Measurements from ENCODE around the gene KIRREL3.

DNA sequence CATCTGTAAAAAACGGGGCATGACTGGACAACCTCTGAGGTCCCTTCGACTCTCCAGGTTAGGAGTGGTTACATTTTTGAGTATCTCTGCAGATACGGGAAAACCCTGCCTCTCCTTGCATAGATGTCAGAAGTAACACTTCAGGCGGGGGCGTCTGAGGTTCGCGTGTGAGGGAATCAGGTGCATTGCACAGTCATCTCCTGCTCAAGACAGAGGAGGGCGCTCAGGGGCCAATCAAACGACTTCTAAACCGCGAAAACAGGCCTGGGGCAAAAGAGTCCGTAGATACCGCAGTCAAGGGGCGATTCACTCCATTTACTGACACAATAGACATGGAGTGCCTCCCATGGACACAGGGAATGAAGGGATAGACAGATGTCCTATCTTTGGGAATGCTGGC is 31.7 kb downstream of the KIRREL3 start:
- TF ChIP-seq, protein P1, sequence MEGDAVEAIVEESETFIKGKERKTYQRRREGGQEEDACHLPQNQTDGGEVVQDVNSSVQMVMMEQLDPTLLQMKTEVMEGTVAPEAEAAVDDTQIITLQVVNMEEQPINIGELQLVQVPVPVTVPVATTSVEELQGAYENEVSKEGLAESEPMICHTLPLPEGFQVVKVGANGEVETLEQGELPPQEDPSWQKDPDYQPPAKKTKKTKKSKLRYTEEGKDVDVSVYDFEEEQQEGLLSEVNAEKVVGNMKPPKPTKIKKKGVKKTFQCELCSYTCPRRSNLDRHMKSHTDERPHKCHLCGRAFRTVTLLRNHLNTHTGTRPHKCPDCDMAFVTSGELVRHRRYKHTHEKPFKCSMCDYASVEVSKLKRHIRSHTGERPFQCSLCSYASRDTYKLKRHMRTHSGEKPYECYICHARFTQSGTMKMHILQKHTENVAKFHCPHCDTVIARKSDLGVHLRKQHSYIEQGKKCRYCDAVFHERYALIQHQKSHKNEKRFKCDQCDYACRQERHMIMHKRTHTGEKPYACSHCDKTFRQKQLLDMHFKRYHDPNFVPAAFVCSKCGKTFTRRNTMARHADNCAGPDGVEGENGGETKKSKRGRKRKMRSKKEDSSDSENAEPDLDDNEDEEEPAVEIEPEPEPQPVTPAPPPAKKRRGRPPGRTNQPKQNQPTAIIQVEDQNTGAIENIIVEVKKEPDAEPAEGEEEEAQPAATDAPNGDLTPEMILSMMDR (IDR thresholded peaks at IDR 0.05; ENCODE audit: extremely low read depth in 1 of 2, insufficient read depth in 1 of 2, low read depth in 1 of 2, low read length in 2 of 2): no peak
- TF ChIP-seq POLR2AphosphoS5 (IDR thresholded peaks at IDR 0.05; ENCODE audit: insufficient read depth, low read depth, low read length) (no peak), POLR2A (IDR thresholded peaks at IDR 0.05; ENCODE audit: low read depth, low read length) (no peak), FOS (IDR thresholded peaks at IDR 0.05; ENCODE audit: borderline replicate concordance, insufficient read depth, low read length) (no peak)

All from endothelial cell of umbilical vein (primary cell).